NCI-H1048 (cell line): ENCODE data around the gene KLHL11.
"Not testable (repeated sequence)": the region's sequence is repeated elsewhere in the genome, so short reads cannot be mapped to it uniquely, and the experiment has no call there.

ENCODE experiments used
- DNase-seq: peaks from one replicate; lab custom pipeline; 2025; lab: John Stamatoyannopoulos, UW

Gene KLHL11

GRCh38 chr17:41885733-41886132 lies 20.5 kb upstream of the KLHL11 start:
- no peak for DNase-seq

- DNase-seq: no peak
Measured at GRCh38 chr17:41882756-41883155, 17.5 kb upstream of the KLHL11 start.

GRCh38 chr17:41880130-41880529 lies 14.9 kb upstream of the KLHL11 start:
- no peak for DNase-seq

GRCh38 chr17:41874293-41874670 lies 9.1 kb upstream of the KLHL11 start:
- not testable (repeated sequence) for DNase-seq

- DNase-seq: no peak
Measured at GRCh38 chr17:41873559-41874292, 8.5 kb upstream of the KLHL11 start.

- DNase-seq: no peak
Measured at GRCh38 chr17:41871789-41872188, 6.6 kb upstream of the KLHL11 start.

- no peak for DNase-seq
Measured at GRCh38 chr17:41870627-41871026, 5.4 kb upstream of the KLHL11 start.

- no peak for DNase-seq
Measured at GRCh38 chr17:41870097-41870496, 4.9 kb upstream of the KLHL11 start.

- no peak for DNase-seq
Measured at GRCh38 chr17:41869426-41869825, 4.2 kb upstream of the KLHL11 start.

GRCh38 chr17:41868568-41868967 lies 3.3 kb upstream of the KLHL11 start:
- no peak for DNase-seq

GRCh38 chr17:41865596-41865893 lies 322 bp upstream of the KLHL11 start:
- no peak for DNase-seq

- no peak for DNase-seq
Measured at GRCh38 chr17:41864498-41864835, 756 bp downstream of the KLHL11 start.

GRCh38 chr17:41863074-41863848 lies 2.0 kb downstream of the KLHL11 start:
- no peak for DNase-seq

GRCh38 chr17:41860254-41860931 lies 4.8 kb downstream of the KLHL11 start:
- no peak for DNase-seq

- DNase-seq: not testable (repeated sequence)
Measured at GRCh38 chr17:41851382-41851781, 13.8 kb downstream of the KLHL11 start.

GRCh38 chr17:41849251-41849990 lies 15.8 kb downstream of the KLHL11 start:
- DNase-seq: no peak

GRCh38 chr17:41848788-41849187 lies 16.4 kb downstream of the KLHL11 start:
- DNase-seq: no peak

- no peak for DNase-seq
Measured at GRCh38 chr17:41844971-41845370, 20.3 kb downstream of the KLHL11 start.

- DNase-seq: not testable (repeated sequence)
Measured at GRCh38 chr17:41840781-41841180, 24.4 kb downstream of the KLHL11 start.

- not testable (repeated sequence) for DNase-seq
Measured at GRCh38 chr17:41839448-41839847, 25.8 kb downstream of the KLHL11 start.

- DNase-seq: no peak
Measured at GRCh38 chr17:41837761-41838538, 27.3 kb downstream of the KLHL11 start, which contains the start of gene KLHL10. TSS of gene KLHL10 (plus strand) at chr17:41837825. CDS start at chr17:41837933, 108 bp downstream.
